Measurements from ENCODE around the gene CFAP161.

The CFAP161 gene

GRCh38 chr15:81113204-81113657, 20.8 kb upstream of the CFAP161 start:
- H3K4me3 ChIP-seq (ENCODE audit: low read depth, low read length): no peak overlapping the region
- no peak for DNase-seq (ENCODE audit: low read depth, low spot score)
- in situ Hi-C loops (cut with HindIII; ENCODE audit: low sequenced_read_pairs): no loop called here
- no peak for TF ChIP-seq CTCF (IDR thresholded peaks at IDR 0.05; ENCODE audit: low read depth, low read length)

- H3K4me3 ChIP-seq (ENCODE audit: low read depth, low read length): no peak overlapping the region
- TF ChIP-seq CTCF (IDR thresholded peaks at IDR 0.05; ENCODE audit: low read depth, low read length): no peak
- DNase-seq (ENCODE audit: low read depth, low spot score): no peak
- in situ Hi-C loops (cut with HindIII; ENCODE audit: low sequenced_read_pairs): no loop called here
Measured at GRCh38 chr15:81113861-81114291, 20.2 kb upstream of the CFAP161 start.

GRCh38 chr15:81115054-81115939, 18.8 kb upstream of the CFAP161 start:
- DNase-seq (ENCODE audit: low read depth, low spot score): no peak
- TF ChIP-seq CTCF (IDR thresholded peaks at IDR 0.05; ENCODE audit: low read depth, low read length): no peak
- in situ Hi-C loops (cut with HindIII; ENCODE audit: low sequenced_read_pairs): no loop called here
- no peak overlapping the region for H3K4me3 ChIP-seq (ENCODE audit: low read depth, low read length)

- peak; percentile 17 for DNase-seq (ENCODE audit: low read depth, low spot score)
- in situ Hi-C loops (cut with HindIII; ENCODE audit: low sequenced_read_pairs): no loop called here
- H3K4me3 ChIP-seq (ENCODE audit: low read depth, low read length): no peak overlapping the region
- no peak for TF ChIP-seq CTCF (IDR thresholded peaks at IDR 0.05; ENCODE audit: low read depth, low read length)
Measured at GRCh38 chr15:81117136-81117535, 16.9 kb upstream of the CFAP161 start.

- in situ Hi-C loops (cut with HindIII; ENCODE audit: low sequenced_read_pairs): no loop called here
- no peak for TF ChIP-seq CTCF (IDR thresholded peaks at IDR 0.05; ENCODE audit: low read depth, low read length)
- no peak for DNase-seq (ENCODE audit: low read depth, low spot score)
- no peak overlapping the region for H3K4me3 ChIP-seq (ENCODE audit: low read depth, low read length)
Measured at GRCh38 chr15:81117581-81117980, 16.5 kb upstream of the CFAP161 start.

GRCh38 chr15:81118361-81118760, 15.7 kb upstream of the CFAP161 start:
- no peak for DNase-seq (ENCODE audit: low read depth, low spot score)
- no peak for TF ChIP-seq CTCF (IDR thresholded peaks at IDR 0.05; ENCODE audit: low read depth, low read length)
- no peak overlapping the region for H3K4me3 ChIP-seq (ENCODE audit: low read depth, low read length)

More at GRCh38 chr15:81118361-81118760, 15.7 kb upstream of the CFAP161 start:
- in situ Hi-C loops (cut with HindIII; ENCODE audit: low sequenced_read_pairs): no loop called here

Measured in astrocyte of the spinal cord (primary cell).